HFFc6 (cell line): ENCODE measurements around the gene FAM180A. TPM values are rescaled to one million over a fixed set of nuclear protein-coding genes. Genes with fewer than 3 reads are reported as not detected.
"Not testable (repeated sequence)": the region's sequence is repeated elsewhere in the genome, so short reads cannot be mapped to it uniquely, and the experiment has no call there.

Experiments used
- DNase-seq: peaks from one replicate; pipeline ENCODE4 v3.0.0-alpha.2; 2018
- H3K27ac Mint-ChIP-seq: 2 replicates; pipeline ENCODE4 v1.8.0; 2020; ENCODE audit warnings: mild to moderate bottlenecking, mixed read lengths
- H3K27me3 Mint-ChIP-seq: 2 replicates; pipeline ENCODE4 v1.8.0; 2021; ENCODE audit warnings: mild to moderate bottlenecking, moderate library complexity, mixed read lengths; ENCODE audit not compliant: insufficient read depth
- H3K36me3 Mint-ChIP-seq: 2 replicates; pipeline ENCODE4 v1.8.0; 2021; ENCODE audit warnings: low read depth, mixed read lengths
- H3K4me1 Mint-ChIP-seq: 2 replicates; pipeline ENCODE4 v1.8.0; 2020; ENCODE audit warnings: low read depth, mixed read lengths
- H3K4me3 Mint-ChIP-seq: 2 replicates; pipeline ENCODE4 v1.8.0; 2020; ENCODE audit warnings: mild to moderate bottlenecking, moderate library complexity, mixed read lengths
- H3K9me3 Mint-ChIP-seq: 2 replicates; pipeline ENCODE4 v1.8.0; 2020; ENCODE audit warnings: mild to moderate bottlenecking, mixed read lengths
- total RNA-seq, 6 experiments: library from RNA; stranded (reverse); fragmentation: NEBNext Ultra II Directional; extraction: Animal tissue kit (Norgen Biotek cat#: 25700); gene quantifications; 2 replicates in 1 of 6; 3 replicates in 5 of 6; pipeline ENCODE4 v1.2.3, GENCODE V29; 2021
- TF ChIP-seq, protein P1 (sequence below): fragments of 200-600 bp; sonication (generic); IDR thresholded peaks from 2 replicates; pipeline ENCODE4 v1.5.0; 2021; ENCODE audit warnings: antibody characterized with exemption, mild to moderate bottlenecking

FAM180A gene
- total RNA-seq, 6 experiments from 2014 or later = 5.6 to 61.9 (median 53.3) TPM

DNA sequence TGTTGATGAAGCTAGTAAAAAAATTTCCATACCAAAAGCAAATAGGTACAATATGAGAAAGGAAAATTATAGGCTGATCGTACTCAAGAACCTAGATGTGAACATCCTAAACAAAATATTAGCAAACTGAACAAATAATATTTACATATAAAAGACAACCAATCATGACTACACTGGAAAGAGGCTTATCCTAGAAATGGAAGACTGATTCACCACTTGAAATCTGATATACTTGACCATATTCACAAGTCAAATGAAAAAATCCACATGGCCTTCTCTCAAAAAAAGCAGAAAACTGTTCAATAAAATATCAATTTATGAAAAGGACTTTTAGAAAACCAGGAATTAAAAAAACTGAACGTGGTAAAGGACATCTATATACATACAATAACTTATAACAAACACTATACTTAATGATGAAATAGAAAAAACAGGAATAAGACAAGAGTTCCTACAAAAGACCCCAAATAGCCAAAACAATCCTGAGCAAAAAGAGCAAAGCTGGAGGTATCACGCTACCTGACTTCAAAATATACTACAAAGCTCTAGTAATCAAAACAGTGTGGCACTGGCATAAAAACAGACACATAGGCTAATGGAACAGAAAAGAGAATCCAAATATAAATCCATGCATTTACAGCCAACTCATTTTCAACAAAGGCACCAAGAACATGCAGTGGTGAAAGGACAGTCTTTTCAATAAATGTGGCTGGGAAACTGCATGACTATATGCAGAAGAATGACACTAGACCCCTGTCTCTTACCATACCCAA, 29.2 kb upstream of the FAM180A start:
- Mint-ChIP-seq H3K4me3 (no peak overlapping the region), H3K27me3 (no peaks in the 10 kb centered on the region), H3K27ac (no peak overlapping the region), H3K4me1 (peaks cover 20% of the 10 kb centered on the region), H3K36me3 (peaks cover 10% of the 10 kb centered on the region), H3K9me3 (peaks cover 13% of the 10 kb centered on the region)
- TF ChIP-seq, protein P1, sequence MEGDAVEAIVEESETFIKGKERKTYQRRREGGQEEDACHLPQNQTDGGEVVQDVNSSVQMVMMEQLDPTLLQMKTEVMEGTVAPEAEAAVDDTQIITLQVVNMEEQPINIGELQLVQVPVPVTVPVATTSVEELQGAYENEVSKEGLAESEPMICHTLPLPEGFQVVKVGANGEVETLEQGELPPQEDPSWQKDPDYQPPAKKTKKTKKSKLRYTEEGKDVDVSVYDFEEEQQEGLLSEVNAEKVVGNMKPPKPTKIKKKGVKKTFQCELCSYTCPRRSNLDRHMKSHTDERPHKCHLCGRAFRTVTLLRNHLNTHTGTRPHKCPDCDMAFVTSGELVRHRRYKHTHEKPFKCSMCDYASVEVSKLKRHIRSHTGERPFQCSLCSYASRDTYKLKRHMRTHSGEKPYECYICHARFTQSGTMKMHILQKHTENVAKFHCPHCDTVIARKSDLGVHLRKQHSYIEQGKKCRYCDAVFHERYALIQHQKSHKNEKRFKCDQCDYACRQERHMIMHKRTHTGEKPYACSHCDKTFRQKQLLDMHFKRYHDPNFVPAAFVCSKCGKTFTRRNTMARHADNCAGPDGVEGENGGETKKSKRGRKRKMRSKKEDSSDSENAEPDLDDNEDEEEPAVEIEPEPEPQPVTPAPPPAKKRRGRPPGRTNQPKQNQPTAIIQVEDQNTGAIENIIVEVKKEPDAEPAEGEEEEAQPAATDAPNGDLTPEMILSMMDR = no peak
- DNase-seq = no peak

DNA sequence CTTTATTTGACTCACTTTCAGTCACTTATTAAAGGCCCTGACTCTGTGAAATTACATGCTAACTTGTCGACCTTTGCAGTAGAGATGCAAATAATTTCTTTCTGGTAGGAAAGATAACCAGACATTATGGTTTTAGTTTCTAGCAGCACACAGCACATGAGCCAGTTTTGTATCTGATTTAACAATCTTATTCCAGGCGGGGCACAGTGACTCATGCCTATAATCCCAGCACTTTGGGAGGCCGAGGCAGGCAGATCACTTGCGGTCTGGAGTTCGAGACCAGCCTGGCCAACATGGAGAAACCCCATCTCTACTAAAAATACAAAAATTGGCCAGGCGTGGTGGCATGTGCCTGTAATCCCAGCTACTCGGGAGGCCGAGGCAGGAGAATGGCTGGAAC, 27.3 kb upstream of the FAM180A start:
- not testable (repeated sequence) for DNase-seq, H3K36me3 Mint-ChIP-seq, H3K4me3 Mint-ChIP-seq, H3K27me3 Mint-ChIP-seq, H3K27ac Mint-ChIP-seq
- peaks cover 32% of the 10 kb centered on the region for H3K4me1 Mint-ChIP-seq
- H3K9me3 Mint-ChIP-seq = peaks cover 13% of the 10 kb centered on the region

DNA sequence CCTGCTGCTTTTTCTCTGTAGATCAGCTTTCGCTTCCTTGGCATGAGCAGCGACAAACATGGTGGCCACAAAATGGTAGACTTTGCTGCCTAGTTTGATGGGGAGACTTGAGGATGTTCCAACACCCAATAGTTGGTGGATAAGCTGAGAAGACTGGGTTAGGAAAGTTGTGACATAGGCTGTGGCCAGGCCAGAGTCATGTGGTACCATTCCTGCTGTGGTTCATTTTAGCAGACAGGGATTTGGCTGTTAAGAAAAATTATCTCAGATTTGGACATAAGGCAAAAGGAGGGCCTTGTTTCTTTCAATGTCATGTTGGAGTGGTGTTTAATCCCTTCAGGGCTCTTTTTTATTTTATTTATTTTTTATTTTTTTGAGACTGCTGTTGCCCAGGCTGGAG, 26.6 kb upstream of the FAM180A start:
- no peak overlapping the region for H3K27ac Mint-ChIP-seq
- H3K36me3 Mint-ChIP-seq = peaks cover 10% of the 10 kb centered on the region
- H3K9me3 Mint-ChIP-seq = peaks cover 13% of the 10 kb centered on the region
- no peaks in the 10 kb centered on the region for H3K27me3 Mint-ChIP-seq
- no peak overlapping the region for H3K4me3 Mint-ChIP-seq
- TF ChIP-seq, protein P1 = no peak
- H3K4me1 Mint-ChIP-seq = peaks cover 32% of the 10 kb centered on the region
- DNase-seq = no peak

DNA sequence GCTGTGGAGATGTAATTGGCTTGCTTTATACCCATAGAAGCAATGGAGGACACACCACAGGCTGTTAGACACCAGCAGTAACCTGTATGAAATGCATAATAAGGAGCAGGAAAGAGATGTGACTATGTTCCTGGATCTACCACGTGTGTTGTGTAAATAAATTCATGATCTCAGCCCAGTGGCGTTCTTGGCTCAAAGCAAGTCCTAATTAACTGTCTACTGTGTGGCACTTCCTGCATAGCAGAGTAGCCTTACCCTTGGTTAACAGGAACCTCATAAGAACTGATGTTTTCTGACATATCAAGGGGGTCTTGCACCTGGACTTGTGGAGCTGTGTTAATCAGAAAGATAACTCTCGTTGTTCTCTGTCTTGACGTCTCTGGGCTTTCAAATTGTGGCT, 25.7 kb upstream of the FAM180A start:
- peaks cover 10% of the 10 kb centered on the region for H3K36me3 Mint-ChIP-seq
- no peak overlapping the region for H3K27ac Mint-ChIP-seq
- DNase-seq = peak; percentile 54
- H3K27me3 Mint-ChIP-seq = no peaks in the 10 kb centered on the region
- peaks cover 13% of the 10 kb centered on the region for H3K9me3 Mint-ChIP-seq
- TF ChIP-seq, protein P1 = no peak
- H3K4me1 Mint-ChIP-seq = peaks cover 32% of the 10 kb centered on the region
- H3K4me3 Mint-ChIP-seq = no peak overlapping the region; the same call in 1 of the 2 replicates

DNA sequence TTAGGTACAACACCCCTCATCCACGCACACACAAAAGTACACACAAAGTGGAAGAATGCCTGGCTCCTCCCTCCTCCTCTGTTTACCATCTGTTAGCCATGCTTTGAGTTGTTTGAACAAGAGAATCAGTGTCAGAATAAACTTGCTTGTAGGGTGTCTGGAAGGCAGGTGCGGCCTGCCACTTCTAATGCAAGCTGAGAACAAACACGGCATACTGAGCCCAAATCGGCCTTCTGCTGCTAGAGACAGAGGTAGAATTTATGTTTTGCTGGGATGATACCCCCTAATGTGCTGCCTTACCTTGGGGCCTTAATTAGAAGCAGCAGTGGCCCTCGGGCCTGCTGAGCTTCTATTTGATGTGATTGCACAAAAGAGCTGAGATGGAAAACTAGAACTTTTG, 24.9 kb upstream of the FAM180A start:
- H3K4me1 Mint-ChIP-seq = peaks cover 32% of the 10 kb centered on the region
- no peaks in the 10 kb centered on the region for H3K27me3 Mint-ChIP-seq
- H3K9me3 Mint-ChIP-seq = peaks cover 10% of the 10 kb centered on the region
- H3K4me3 Mint-ChIP-seq = no peak overlapping the region
- no peak overlapping the region for H3K27ac Mint-ChIP-seq
- DNase-seq = no peak
- peaks cover 8% of the 10 kb centered on the region for H3K36me3 Mint-ChIP-seq
- TF ChIP-seq, protein P1 = no peak

DNA sequence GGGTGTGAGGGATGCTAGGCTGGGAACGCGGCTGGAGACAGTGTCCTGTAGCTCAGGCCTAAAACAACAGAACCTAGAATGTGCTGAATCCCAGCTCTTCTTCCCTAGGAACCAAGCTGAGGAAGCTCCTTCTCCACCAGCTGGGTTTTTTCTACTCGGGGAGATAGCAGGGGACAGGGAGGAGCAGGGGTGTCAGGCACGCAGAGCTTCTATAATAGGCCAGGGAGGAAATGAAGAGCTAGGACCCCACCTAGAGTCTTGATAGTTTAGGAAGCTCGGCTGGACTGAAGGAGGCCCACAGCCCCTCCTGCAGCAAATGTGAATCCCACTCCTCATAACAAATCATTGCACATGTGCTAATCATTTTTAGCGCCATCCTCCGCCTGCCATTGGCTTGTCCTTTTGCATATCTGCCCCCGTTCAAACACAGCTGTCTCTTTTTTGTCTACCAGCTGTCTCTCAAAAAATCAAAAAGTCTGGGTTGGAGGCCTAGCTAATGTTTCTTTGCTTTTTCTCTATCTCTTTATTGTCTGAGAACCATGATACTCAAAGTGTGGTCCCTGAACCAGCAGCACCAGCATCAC, 24.1 kb upstream of the FAM180A start:
- DNase-seq = no peak
- H3K4me1 Mint-ChIP-seq = peaks cover 32% of the 10 kb centered on the region
- no peak overlapping the region; the same call in 1 of the 2 replicates for H3K27ac Mint-ChIP-seq
- H3K36me3 Mint-ChIP-seq = 0 out of 2 replicates have a peak, but pooled peaks cover 1% of the 10 kb centered on the region
- peaks cover 3% of the 10 kb centered on the region; the same call in 1 of the 2 replicates for H3K9me3 Mint-ChIP-seq
- TF ChIP-seq, protein P1 = no peak
- no peaks in the 10 kb centered on the region for H3K27me3 Mint-ChIP-seq
- no peak overlapping the region for H3K4me3 Mint-ChIP-seq
